ENCODE results near the gene ATP2B3. TPM values are rescaled to one million over a fixed set of nuclear protein-coding genes. Genes with fewer than 3 reads are reported as not detected.

Gene ATP2B3
- total RNA-seq, 4 donors from 2014 or later, result under 0.01 to 0.33 (median 0.21) TPM

DNA sequence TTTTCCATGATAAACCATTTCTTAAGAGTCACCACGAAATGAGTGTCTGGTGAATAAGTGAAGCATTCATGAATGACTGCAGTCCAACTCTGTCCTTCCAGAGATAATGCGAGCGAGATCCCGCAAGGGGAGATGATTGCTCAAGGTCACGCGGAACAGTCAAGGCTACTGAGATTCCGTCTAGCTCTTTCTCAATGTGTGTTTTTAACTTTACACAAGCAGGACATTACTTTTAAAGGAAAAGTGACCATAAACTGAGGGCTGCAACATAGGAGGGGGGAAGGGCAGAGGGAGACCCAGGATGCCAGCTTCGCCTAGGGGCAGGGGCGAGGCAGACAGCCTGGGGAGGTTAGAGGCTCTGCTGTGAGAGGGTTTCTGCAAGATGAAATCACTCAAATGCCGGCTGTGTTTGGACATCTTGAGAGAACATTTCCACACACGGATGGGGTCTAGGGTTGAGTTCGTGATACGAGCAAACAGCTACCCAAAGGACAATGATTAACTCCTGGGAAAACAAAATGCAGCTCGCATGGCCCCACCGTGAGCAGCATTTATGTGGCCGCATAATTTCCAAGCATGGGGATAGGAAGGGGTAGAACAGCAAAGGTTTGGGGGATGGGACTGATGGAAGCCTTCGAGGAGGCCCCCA is 105.3 kb downstream of the ATP2B3 start:
- TF ChIP-seq, protein P1, sequence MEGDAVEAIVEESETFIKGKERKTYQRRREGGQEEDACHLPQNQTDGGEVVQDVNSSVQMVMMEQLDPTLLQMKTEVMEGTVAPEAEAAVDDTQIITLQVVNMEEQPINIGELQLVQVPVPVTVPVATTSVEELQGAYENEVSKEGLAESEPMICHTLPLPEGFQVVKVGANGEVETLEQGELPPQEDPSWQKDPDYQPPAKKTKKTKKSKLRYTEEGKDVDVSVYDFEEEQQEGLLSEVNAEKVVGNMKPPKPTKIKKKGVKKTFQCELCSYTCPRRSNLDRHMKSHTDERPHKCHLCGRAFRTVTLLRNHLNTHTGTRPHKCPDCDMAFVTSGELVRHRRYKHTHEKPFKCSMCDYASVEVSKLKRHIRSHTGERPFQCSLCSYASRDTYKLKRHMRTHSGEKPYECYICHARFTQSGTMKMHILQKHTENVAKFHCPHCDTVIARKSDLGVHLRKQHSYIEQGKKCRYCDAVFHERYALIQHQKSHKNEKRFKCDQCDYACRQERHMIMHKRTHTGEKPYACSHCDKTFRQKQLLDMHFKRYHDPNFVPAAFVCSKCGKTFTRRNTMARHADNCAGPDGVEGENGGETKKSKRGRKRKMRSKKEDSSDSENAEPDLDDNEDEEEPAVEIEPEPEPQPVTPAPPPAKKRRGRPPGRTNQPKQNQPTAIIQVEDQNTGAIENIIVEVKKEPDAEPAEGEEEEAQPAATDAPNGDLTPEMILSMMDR (IDR thresholded peaks at IDR 0.05), result no peak
- TF ChIP-seq EP300 (IDR thresholded peaks at IDR 0.05) (no peak), POLR2AphosphoS5 (IDR thresholded peaks at IDR 0.05) (no peak), POLR2A (IDR thresholded peaks at IDR 0.05; ENCODE audit: low read depth) (no peak)
- DNase-seq (ENCODE audit: extremely low spot score), result no peak

DNA sequence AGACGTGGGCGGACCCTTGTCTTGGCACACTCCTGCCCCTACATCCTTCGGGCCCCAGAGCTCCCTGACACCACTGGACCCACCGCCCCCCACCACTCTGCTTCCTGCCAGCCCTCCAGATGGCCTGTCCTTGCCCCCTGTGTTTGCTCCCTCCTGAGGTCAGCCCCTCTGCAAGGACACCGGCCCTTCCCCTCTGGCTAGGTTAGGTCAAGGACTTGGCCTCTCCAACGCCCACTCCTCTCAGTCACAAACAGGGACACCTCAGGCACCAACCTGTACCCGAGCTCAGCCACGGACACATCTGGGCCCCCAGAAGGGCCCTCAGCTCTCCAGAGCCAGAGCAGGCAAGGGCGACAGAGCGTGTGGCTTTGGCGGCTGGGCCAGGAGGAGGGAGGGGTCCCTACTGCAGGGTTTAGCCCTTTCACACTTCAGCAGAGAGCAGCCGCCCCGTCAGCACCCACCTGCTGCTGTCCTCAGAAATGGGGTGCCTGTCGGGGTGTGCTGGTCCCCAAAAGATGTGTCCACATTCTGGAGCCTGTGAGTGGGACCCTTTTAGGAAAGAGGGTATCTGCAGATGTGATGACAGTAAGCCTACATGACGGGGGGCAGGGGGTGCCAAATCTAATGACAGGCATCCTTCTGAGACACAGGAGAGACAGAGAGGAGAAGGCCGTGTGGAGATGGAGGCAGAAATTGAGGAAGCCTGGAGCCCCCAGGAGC is 106.0 kb downstream of the ATP2B3 start:
- no peak overlapping the region for H3K4me3 ChIP-seq
- no peaks in the 10 kb centered on the region for H3K9me3 ChIP-seq
- H3K27me3 ChIP-seq, result peaks cover 0 to 25% (median 3%) of the 10 kb centered on the region in 4 donors
- 86% methylated on average over 12 of the region's 16 CpGs for WGBS
- TF ChIP-seq EP300 (IDR thresholded peaks at IDR 0.05) (no peak), POLR2A (IDR thresholded peaks at IDR 0.05; ENCODE audit: low read depth) (no peak), POLR2AphosphoS5 (IDR thresholded peaks at IDR 0.05) (no peak)
- TF ChIP-seq, protein P1 (IDR thresholded peaks at IDR 0.05), result no peak
- H3K4me1 ChIP-seq, result no peaks in the 10 kb centered on the region
- no peak for DNase-seq (ENCODE audit: extremely low spot score)
- H3K36me3 ChIP-seq, result no peaks in the 10 kb centered on the region
- intact Hi-C loops (cut with DNase I), result no loop called here
- H3K27ac ChIP-seq (replicated peaks in 1 of 4), result no peak overlapping the region

More for the DNA sequence above, 105.3 kb downstream of the ATP2B3 start:
- Histone ChIP-seq H3K4me1 (no peaks in the 10 kb centered on the region), H3K4me3 (no peak overlapping the region), H3K9me3 (no peaks in the 10 kb centered on the region), H3K36me3 (no peaks in the 10 kb centered on the region), H3K27me3 (peaks cover 0 to 25% (median 3%) of the 10 kb centered on the region in 4 donors), H3K27ac (replicated peaks in 1 of 4) (no peak overlapping the region)
- intact Hi-C loops (cut with DNase I), result no loop called here
- 68% methylated on average over 16 of the region's 17 CpGs for WGBS

DNA sequence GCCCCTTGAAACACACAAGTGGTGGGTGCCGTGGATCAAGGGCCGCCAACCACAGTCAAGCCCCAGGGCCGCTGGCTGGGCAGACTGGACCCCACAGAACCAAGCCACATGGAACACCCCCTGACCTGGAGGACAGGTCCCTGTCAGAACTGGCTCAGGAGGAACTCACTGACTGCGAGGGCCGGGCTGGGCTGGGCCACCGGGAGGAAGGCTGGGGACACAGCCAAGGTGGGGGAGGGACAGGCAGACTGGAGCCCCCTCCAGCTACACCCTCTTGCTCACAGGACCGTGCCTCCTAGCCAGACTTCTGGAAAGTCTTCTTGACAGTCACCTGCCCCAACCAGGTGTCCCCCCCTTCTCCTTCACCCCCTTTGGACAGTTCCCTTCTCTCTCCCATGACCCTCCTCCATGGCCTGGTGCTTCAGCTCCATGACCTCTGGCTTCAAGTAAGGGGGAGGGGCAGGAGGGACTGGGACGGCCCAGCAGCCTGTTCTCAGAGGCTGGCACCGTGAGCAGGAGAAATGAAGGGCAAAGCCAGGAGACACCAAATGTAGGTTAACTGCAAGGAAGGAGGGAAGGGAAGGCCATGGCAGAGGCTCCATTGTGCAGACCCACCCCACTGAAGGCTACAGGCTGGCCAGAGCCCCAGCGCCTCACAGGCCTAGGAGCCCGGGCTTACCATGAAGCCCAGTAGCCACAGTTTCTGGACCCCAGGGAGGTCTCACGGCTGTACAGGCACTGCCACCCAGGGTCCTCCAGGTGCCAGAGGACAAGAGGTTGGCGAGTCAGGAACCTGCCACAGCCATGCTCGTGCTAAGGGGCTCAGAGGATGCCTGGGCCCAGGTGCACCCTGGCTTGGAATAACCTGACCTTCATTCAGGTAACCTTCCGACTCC is 107.0 kb downstream of the ATP2B3 start:
- no peak for DNase-seq (ENCODE audit: extremely low spot score)
- intact Hi-C loops (cut with DNase I), result no loop called here
- WGBS, result 78% methylated on average over 9 of the region's 15 CpGs
- no peak overlapping the region for H3K27ac ChIP-seq (replicated peaks in 1 of 4)
- H3K4me3 ChIP-seq, result no peak overlapping the region
- no peaks in the 10 kb centered on the region for H3K36me3 ChIP-seq
- no peaks in the 10 kb centered on the region for H3K9me3 ChIP-seq
- TF ChIP-seq POLR2AphosphoS5 (IDR thresholded peaks at IDR 0.05), result no peak
- TF ChIP-seq, protein P1 (IDR thresholded peaks at IDR 0.05), result no peak
- no peak for TF ChIP-seq EP300 (IDR thresholded peaks at IDR 0.05)
- TF ChIP-seq POLR2A (IDR thresholded peaks at IDR 0.05; ENCODE audit: low read depth), result no peak
- H3K27me3 ChIP-seq, result peaks cover 0 to 25% (median 3%) of the 10 kb centered on the region in 4 donors
- no peaks in the 10 kb centered on the region for H3K4me1 ChIP-seq

DNA sequence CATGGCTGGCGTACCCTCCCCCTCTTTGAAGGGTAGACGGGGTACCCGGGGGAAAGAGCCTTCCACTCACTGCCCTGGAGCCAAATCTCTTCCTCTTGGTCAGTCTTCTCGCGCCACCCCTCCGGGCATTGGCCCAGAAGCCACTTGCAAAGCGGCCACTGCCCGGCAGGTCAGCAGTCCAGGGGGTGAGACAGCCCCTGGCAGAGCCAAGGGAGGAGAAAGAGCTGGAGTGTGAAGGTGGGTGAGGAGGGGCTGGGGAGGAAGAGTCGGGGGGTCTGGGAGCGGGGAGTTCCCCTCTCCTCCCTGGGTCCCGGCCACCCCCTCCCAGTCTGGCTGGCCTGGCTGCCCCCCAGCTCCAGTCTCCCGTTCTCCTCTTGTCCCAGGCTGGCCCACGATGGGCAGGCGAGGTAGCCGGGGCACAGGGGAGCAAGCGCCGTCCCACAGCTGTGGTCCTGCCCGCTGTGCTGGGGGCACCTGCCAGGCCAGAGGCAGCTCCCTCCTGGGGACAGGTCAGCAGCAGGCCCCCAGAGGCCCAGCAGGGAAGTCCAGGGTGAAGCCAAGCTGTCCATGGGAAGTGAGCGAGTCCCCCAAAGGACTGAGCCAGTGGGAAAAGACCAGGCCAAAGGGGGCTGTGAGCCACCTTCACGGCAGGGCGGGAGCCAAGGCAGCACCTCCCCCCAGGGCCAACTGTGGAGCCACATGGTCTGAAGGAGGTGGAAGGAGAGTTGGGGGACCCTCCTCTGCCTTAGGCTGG is 108.0 kb downstream of the ATP2B3 start:
- TF ChIP-seq POLR2AphosphoS5 (IDR thresholded peaks at IDR 0.05) (no peak), EP300 (IDR thresholded peaks at IDR 0.05) (no peak), POLR2A (IDR thresholded peaks at IDR 0.05; ENCODE audit: low read depth) (no peak)
- TF ChIP-seq, protein P1 (IDR thresholded peaks at IDR 0.05), result no peak
- 89% methylated on average over 10 of the region's 21 CpGs for WGBS
- Histone ChIP-seq H3K9me3 (no peaks in the 10 kb centered on the region), H3K4me3 (no peak overlapping the region), H3K27ac (replicated peaks in 1 of 4) (no peak overlapping the region), H3K36me3 (no peaks in the 10 kb centered on the region), H3K27me3 (peaks cover 0 to 25% (median 3%) of the 10 kb centered on the region in 4 donors), H3K4me1 (no peaks in the 10 kb centered on the region)
- intact Hi-C loops (cut with DNase I), result no loop called here
- DNase-seq (ENCODE audit: extremely low spot score), result no peak
